SK-N-SH (cell line): ENCODE results near the gene SAMD9. TPM values are rescaled to one million over a fixed set of nuclear protein-coding genes. Genes with fewer than 3 reads are reported as not detected.
A peak's percentile ranks its signal among the peaks of the same experiment; 100 is the strongest.

Experiments used
- CTCF ChIA-PET: fragments of 300-600, 350-600 bp; formaldehyde crosslinking; extraction: SDS; loops from one replicate; lab custom pipeline; 2021; lab: Yijun Ruan, JAX
- POLR2A ChIA-PET: fragments of 350-600 bp; sonication (Branson Sonifier 250); formaldehyde crosslinking; extraction: SDS; loops from one replicate; lab custom pipeline; 2020; ENCODE audit warnings: antibody characterized with exemption, inconsistent platforms; lab: Yijun Ruan, JAX
- DNase-seq: peaks from one replicate; pipeline ENCODE4 v3.0.0; 2012
- H2AFZ ChIP-seq: fragments of 200-600 bp; sonication (generic); 2 replicates; pipeline ENCODE4 v1.8.1; 2016; ENCODE audit warnings: antibody characterized with exemption, mild to moderate bottlenecking, low read depth
- H3F3A ChIP-seq: fragments of 200-600 bp; sonication (generic); replicated peaks from 2 replicates; pipeline ENCODE3; 2016; ENCODE audit warnings: antibody characterized with exemption, mild to moderate bottlenecking; ENCODE audit not compliant: insufficient read depth
- H3K27ac ChIP-seq, 2 experiments: fragments of 200-500 bp in 1 of 2; fragments of 200-600 bp in 1 of 2; sonication (Bioruptor generic) in 1 of 2; sonication (generic), shearing (Covaris generic) in 1 of 2; 2 replicates each; pipeline versions ENCODE4 v1.5.1 to v1.6.1; 2014 to 2016; ENCODE audit warnings: low read depth in 2 of 2, inconsistent platforms in 1 of 2, low read length in 1 of 2, mild to moderate bottlenecking in 1 of 2, mixed read lengths in 1 of 2
- H3K27me3 ChIP-seq: fragments of 200-600 bp; sonication (generic), shearing (Covaris generic); 2 replicates; pipeline ENCODE4 v1.6.1; 2016; ENCODE audit warnings: mixed run types; ENCODE audit not compliant: insufficient read depth
- H3K36me3 ChIP-seq, 2 experiments: fragments of 200-500 bp in 1 of 2; fragments of 200-600 bp in 1 of 2; sonication (Bioruptor generic) in 1 of 2; sonication (generic) in 1 of 2; replicated peaks in 1 of 2; 2 replicates each; pipeline versions ENCODE3 to v1.5.1; 2014 to 2016; ENCODE audit warnings: low read length in 1 of 2, mild to moderate bottlenecking in 1 of 2; ENCODE audit not compliant: insufficient read depth in 2 of 2, control insufficient read depth in 1 of 2
- H3K4me1 ChIP-seq, 2 experiments: fragments of 200-500 bp in 1 of 2; fragments of 200-600 bp in 1 of 2; sonication (Bioruptor generic) in 1 of 2; sonication (generic), shearing (Covaris generic) in 1 of 2; 2 replicates each; pipeline versions ENCODE4 v1.5.1 to v1.6.1; 2014 to 2016; ENCODE audit warnings: low read depth in 1 of 2, low read length in 1 of 2, mixed run types in 1 of 2; ENCODE audit not compliant: insufficient read depth in 2 of 2, control insufficient read depth in 1 of 2
- H3K4me2 ChIP-seq: fragments of 200-600 bp; sonication (generic), shearing (Covaris generic); 2 replicates; pipeline ENCODE4 v1.6.1; 2017; ENCODE audit warnings: mixed run types
- H3K4me3 ChIP-seq, 2 experiments: fragments of 200-500 bp in 1 of 2; fragments of 200-600 bp in 1 of 2; sonication (Bioruptor generic) in 1 of 2; sonication (generic), shearing (Covaris generic) in 1 of 2; 2 replicates each; pipeline versions ENCODE4 v1.5.1 to v1.8.1; 2014 to 2016; ENCODE audit warnings: low read depth in 2 of 2, inconsistent platforms in 1 of 2, low read length in 1 of 2, mild to moderate bottlenecking in 1 of 2, mixed read lengths in 1 of 2, moderate library complexity in 1 of 2
- H3K79me2 ChIP-seq: fragments of 200-600 bp; sonication (generic); 2 replicates; pipeline ENCODE4 v1.8.1; 2017; ENCODE audit warnings: mild to moderate bottlenecking; ENCODE audit not compliant: insufficient read depth
- H3K9ac ChIP-seq: fragments of 200-600 bp; sonication (generic); 2 replicates; pipeline ENCODE4 v1.6.1; 2017; ENCODE audit warnings: mixed run types
- H3K9me2 ChIP-seq: fragments of 200-600 bp; sonication (generic); 2 replicates; pipeline ENCODE4 v1.6.1; 2017; ENCODE audit warnings: mixed run types
- H3K9me3 ChIP-seq: fragments of 200-600 bp; sonication (generic); 2 replicates; pipeline ENCODE4 v1.6.1; 2017; ENCODE audit warnings: mixed run types, mild to moderate bottlenecking, moderate library complexity
- H4K20me1 ChIP-seq: fragments of 200-600 bp; sonication (generic); 2 replicates; pipeline ENCODE4 v1.6.1; 2017; ENCODE audit warnings: mild to moderate bottlenecking, mixed run types; ENCODE audit not compliant: insufficient read depth
- CHD2 ChIP-seq: fragments of 150-350 bp; IDR thresholded peaks from 2 replicates; pipeline ENCODE4 v1.6.1; 2018; ENCODE audit warnings: low read length; ENCODE audit not compliant: partially characterized antibody
- FOXM1 ChIP-seq: IDR thresholded peaks from 2 replicates; pipeline ENCODE4 v1.4.0; 2012; ENCODE audit warnings: low read depth, mild to moderate bottlenecking
- GABPA ChIP-seq: IDR thresholded peaks from 2 replicates; pipeline ENCODE4 v1.4.0; 2012; ENCODE audit warnings: low read depth, mild to moderate bottlenecking
- MAX ChIP-seq: IDR thresholded peaks from 2 replicates; pipeline ENCODE4 v1.4.0; 2012; ENCODE audit warnings: low read depth
- NFIC ChIP-seq: IDR thresholded peaks from 2 replicates; pipeline ENCODE4 v1.4.0; 2012; ENCODE audit warnings: borderline replicate concordance
- TAF1 ChIP-seq: IDR thresholded peaks from 2 replicates; pipeline ENCODE4 v1.6.1; 2012; ENCODE audit warnings: low read depth, mild to moderate bottlenecking, low read length, moderate library complexity, borderline replicate concordance
- TCF12 ChIP-seq: IDR thresholded peaks from 2 replicates; pipeline ENCODE4 v1.4.0; 2012
- YY1 ChIP-seq: IDR thresholded peaks from 2 replicates; pipeline ENCODE4 v1.4.0; 2012; ENCODE audit warnings: low read depth, mild to moderate bottlenecking
- WGBS: methylation state at CpG from one replicate; pipeline ENCODE4 v1.1.6; 2017; ENCODE audit warnings: low lambda C conversion rate; 5-methylcytosine and 5-hydroxymethylcytosine counted together
- polyA plus RNA-seq, 3 experiments: library from polyadenylated mRNA; depleted of rRNA; stranded (reverse); fragments of >200 nt; gene quantifications; 2 replicates each; pipeline ENCODE4 v1.2.3, GENCODE V29; 2012

Gene SAMD9
- polyA plus RNA-seq, 1 of the 3 experiments (the other 2 are of a cell fraction) = 0.95 TPM

GRCh38 chr7:93148727-93149126 is 30.9 kb upstream of the SAMD9 start:
- Histone ChIP-seq H2AFZ (peak overlapping the region; percentile 95), H3K79me2 (no peaks in the 10 kb centered on the region; the same call in 1 of the 2 replicates), H3K4me2 (peak overlapping the region; percentile 85), H4K20me1 (no peaks in the 10 kb centered on the region), H3K9ac (peak overlapping the region; percentile 62; the same call in 1 of the 2 replicates), H3K27me3 (no peaks in the 10 kb centered on the region), H3K4me1 (peaks cover 0 to 9% of the 10 kb centered on the region in 2 experiments; a peak in 3 of 4 replicates)
- WGBS = 58% methylated on average over 3 of the region's 3 CpGs
- TF ChIP-seq YY1 = peak; percentile 42; the same call in 1 of the 2 replicates
- TF ChIP-seq FOXM1 = no peak
- TF ChIP-seq, all 33 proteins: peak for 1
- ChIA-PET POLR2A (no interaction called here), CTCF (no interaction called here)
- peak overlapping the region in 1 of 2 experiments; percentile 61; a peak in 1 of 4 replicates for H3K4me3 ChIP-seq
- no peak for DNase-seq
- peaks cover 4 to 10% of the 10 kb centered on the region in 2 experiments for H3K36me3 ChIP-seq
- H3K9me2 ChIP-seq = no peaks in the 10 kb centered on the region
- H3K27ac ChIP-seq = peak overlapping the region in 1 of 2 experiments; percentile 54; a peak in 2 of 4 replicates
- H3F3A ChIP-seq = peaks cover 15% of the 10 kb centered on the region
- no peaks in the 10 kb centered on the region for H3K9me3 ChIP-seq

DNA sequence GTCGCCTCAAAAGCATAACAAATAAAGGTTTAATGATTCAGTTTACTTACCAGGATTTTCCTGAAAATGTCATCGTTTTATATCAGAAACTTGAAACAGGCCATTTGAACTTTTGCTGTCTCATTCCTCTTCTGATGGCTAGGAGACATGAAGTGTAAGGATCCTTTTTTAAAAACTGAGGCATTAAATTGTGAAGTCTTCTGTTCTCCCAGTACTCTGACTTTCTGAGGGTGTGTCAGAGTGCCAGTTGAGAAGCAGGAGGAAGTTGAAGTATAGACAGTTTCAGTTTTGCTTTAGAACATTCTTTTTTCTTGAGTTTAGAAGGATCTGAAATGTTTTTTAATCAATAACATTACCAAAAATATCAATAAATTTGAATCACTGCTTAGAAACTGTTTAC is 30.4 kb upstream of the SAMD9 start, which contains the start of gene SAMD9L:
SAMD9L (minus strand) TSS at position 242 of the 400 bp plus-strand sequence. CDS start 12,414 bp downstream, outside the sequence.
- Histone ChIP-seq H3K4me1 (peaks cover 0 to 9% of the 10 kb centered on the region in 2 experiments; a peak in 3 of 4 replicates), H2AFZ (peak within 1 kb of the TSS; percentile 95), H3K36me3 (peaks cover 4 to 12% of the 10 kb centered on the region in 2 experiments), H3K9me3 (no peaks in the 10 kb centered on the region), H3K4me3 (peak within 1 kb of the TSS; percentile 51 to 61), H3K79me2 (no peaks in the 10 kb centered on the region; the same call in 1 of the 2 replicates), H4K20me1 (no peaks in the 10 kb centered on the region), H3K4me2 (peak within 1 kb of the TSS; percentile 85), H3K9me2 (no peaks in the 10 kb centered on the region), H3F3A (peaks cover 15% of the 10 kb centered on the region), H3K9ac (peak within 1 kb of the TSS; percentile 62), H3K27ac (peak within 1 kb of the TSS; percentile 54 to 69), H3K27me3 (no peaks in the 10 kb centered on the region)
- DNase-seq = no peak
- CTCF ChIA-PET = no interaction called here
- WGBS = 27% methylated on average over 2 of the region's 2 CpGs
- TF ChIP-seq NFIC = no peak
- TF ChIP-seq MAX = peak; percentile 27; the same call in 1 of the 2 replicates
- POLR2A ChIA-PET = no interaction called here

GRCh38 chr7:93147363-93147762 is 29.6 kb upstream of the SAMD9 start:
- TF ChIP-seq TAF1 (peak; percentile 18; the same call in 1 of the 2 replicates), NFIC (peak; percentile 34; the same call in 1 of the 2 replicates), TCF12 (peak; percentile 25; the same call in 1 of the 2 replicates), GABPA (no peak), CHD2 (no peak)
- TF ChIP-seq, all 33 proteins: peak for 3
- Histone ChIP-seq H3K27ac (peak overlapping the region; percentile 54 to 69), H4K20me1 (no peaks in the 10 kb centered on the region), H3F3A (peaks cover 15% of the 10 kb centered on the region), H3K36me3 (peaks cover 4 to 12% of the 10 kb centered on the region in 2 experiments), H2AFZ (peak overlapping the region; percentile 95), H3K9me3 (no peaks in the 10 kb centered on the region), H3K79me2 (no peaks in the 10 kb centered on the region; the same call in 1 of the 2 replicates), H3K9ac (peak overlapping the region; percentile 62), H3K27me3 (no peaks in the 10 kb centered on the region), H3K4me2 (peak overlapping the region; percentile 85), H3K4me1 (peaks cover 0 to 9% of the 10 kb centered on the region in 2 experiments; a peak in 3 of 4 replicates), H3K9me2 (no peaks in the 10 kb centered on the region), H3K4me3 (peak overlapping the region; percentile 51 to 61)
- no peak for DNase-seq
- CTCF ChIA-PET = interaction anchor here (1.5 kb wide), 1 partner anchor 15 kb away, joined by 4 read pairs; no protein-coding TSS in a partner anchor
- 5% methylated on average over 3 of the region's 3 CpGs for WGBS
- POLR2A ChIA-PET = no interaction called here
